ENCODE data around the gene C3orf22.
A peak's percentile ranks its signal among the peaks of the same experiment; 100 is the strongest.
"Not testable (repeated sequence)": the region's sequence is repeated elsewhere in the genome, so short reads cannot be mapped to it uniquely, and the experiment has no call there.

C3orf22 gene

DNA sequence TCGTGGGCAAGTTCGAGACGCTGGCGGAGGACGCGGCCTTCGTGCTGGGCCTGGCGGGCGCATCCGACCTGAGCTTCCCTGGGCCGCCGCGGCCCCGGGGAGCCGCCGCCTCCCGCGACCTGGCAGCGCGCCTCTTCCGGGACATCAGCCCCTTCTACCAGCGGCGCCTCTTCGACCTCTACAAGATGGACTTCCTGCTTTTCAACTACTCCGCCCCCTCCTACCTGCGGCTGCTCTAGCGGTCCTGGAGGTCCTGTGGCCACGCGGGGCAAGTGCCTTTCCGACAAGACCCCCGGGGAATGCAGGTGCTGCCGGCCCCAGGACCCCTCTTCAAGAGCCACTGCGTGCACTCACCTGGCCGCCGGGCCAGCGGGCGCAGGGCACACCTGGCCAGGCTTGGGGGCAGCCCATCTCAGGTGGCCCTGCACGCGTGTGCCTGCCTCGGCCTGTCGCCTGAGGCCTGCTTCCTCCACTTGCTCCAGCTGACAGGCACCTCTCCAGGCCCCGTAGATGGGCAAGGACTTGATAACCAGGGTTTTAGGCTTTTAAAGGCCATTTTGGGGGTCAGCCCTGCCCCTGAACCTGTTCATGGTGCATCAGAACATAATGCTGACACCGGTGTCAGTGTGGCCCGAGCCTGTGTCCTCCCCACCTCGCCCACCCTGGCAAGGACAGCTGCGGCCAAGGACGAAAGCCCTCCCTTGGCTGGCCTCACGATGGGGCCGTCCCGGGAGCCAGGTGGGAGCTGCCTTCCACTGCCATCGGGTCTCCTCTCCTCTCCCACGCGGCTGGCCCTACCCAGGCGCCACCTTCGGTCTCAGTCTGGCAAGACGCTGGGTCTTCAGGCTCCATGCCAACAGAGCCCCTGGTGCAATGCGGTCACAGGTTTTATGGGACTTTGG is 16.1 kb downstream of the C3orf22 start:
- no peak for DNase-seq

DNA sequence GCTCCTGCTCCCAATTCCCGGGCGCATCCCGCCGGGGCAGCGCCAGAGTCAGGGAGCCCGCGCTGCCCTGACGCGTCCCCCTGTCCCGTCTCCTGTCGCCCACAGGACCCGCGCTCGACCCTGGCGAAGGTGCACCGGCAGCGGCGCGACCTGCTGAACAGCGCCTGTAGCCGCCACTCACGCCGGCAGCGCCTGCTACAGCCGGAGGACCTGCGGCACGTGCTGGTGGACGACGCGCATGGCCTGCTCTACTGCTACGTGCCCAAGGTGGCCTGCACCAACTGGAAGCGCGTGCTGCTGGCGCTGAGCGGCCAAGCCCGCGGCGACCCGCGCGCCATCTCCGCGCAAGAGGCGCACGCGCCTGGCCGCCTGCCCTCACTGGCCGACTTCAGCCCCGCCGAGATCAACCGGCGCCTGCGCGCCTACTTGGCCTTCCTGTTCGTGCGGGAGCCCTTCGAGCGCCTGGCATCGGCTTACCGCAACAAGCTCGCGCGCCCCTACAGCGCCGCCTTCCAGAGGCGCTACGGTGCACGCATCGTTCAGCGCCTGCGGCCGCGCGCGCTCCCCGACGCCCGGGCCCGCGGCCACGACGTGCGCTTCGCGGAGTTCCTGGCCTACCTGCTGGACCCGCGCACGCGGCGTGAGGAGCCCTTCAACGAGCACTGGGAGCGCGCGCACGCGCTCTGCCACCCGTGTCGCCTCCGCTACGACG is 16.9 kb downstream of the C3orf22 start:
- DNase-seq, result no peak

DNA sequence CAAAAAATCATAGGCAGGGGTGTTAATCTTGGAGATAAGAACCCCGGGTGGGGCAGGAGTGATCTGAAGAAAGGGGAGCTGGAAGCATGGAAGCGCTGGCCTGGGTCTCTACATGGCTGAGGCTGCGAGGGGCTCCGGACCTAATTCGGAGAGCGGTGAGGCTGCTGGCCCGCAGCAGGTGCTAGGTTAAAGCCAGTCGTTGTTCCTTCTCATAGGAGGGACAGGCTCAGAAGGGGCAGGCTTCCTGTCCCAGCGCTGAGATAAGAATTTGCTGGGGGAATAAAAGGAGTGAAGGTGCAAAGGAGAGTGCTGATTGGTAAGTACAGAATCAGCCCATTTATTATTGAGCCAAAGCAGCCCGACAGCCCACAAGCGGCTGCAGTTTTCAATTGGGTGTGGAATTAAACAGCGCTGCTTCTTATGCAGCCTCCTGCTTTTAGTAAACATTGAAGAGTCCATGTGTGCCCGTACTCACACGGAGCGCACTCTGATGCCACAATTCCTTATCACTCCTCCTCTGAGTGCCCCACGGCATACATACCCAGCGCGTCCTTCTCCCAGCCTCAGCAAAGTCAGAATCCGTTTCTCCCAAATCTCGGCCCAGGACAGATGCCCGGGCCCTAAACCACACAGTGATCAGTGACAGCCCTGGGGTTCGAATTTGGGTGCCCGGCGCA is 17.6 kb downstream of the C3orf22 start:
- no peak for DNase-seq

DNA sequence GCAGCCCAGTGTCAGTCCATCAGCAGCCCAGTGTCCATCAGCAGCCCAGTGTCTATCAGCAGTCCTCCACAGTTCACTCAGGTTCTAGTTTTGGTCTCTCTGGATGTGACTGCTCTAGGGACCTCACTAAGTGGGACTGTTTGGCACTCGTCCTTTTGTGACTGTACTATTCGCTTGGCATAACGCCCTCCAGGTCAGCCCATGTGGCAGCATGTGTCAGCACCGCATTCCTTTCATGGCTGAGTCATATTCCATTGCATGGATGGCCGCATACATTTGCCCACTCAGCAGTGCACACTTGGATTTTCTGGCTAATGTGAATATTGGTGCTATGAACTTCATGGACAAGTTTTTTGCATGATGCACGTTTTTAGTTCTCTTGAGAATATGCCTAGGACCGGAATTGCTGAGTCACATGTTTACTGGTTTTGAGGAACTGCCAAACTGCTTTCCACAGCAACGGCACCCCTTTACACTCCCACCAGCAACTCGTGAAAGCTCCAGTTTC is 18.3 kb downstream of the C3orf22 start:
- DNase-seq, result peak; percentile 67

DNA sequence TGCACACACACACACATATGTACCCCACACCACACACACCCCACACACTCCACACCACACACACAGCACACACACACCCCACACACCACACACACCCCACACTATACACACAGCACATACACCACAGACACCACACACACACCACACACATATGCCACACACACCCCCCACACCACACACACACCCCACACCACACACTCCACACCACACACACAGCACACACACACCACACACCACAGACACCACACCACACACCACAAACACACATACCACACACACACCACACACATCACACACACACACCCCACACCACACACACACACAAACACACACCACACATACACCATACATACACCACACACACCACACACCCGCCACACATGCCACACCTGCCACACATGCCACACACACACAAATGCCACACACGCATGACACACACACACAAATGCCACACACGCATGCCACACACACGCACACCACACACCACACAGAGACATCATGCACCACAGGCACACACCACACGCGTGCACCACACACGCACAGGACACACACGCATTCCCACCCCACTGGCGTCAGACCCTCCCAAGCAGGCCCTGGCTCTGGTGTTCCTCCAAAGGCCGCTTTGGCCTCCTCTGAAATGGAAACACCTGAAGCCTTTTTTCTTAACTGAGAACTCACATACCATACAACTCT is 19.0 kb downstream of the C3orf22 start:
- no peak for DNase-seq

DNA sequence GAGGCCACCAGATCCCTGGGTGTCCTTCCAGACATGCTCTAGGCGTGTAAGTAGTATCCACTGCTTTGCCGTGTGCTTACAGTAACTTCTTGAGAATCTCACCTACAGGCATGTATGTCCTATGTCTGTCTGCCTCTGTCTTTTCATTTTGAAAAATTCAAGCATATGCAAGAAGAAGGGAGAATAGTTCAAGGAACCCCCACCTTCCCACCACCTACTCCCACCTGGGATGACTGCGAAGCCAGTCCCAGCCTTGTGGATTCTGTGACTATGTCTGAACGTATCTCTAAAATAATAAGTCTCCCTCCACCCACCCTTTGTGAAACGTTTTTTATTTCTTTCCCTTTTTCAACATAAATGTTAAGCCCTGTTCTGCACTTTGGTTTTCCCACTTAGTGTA is 19.8 kb downstream of the C3orf22 start:
- no peak for DNase-seq

DNA sequence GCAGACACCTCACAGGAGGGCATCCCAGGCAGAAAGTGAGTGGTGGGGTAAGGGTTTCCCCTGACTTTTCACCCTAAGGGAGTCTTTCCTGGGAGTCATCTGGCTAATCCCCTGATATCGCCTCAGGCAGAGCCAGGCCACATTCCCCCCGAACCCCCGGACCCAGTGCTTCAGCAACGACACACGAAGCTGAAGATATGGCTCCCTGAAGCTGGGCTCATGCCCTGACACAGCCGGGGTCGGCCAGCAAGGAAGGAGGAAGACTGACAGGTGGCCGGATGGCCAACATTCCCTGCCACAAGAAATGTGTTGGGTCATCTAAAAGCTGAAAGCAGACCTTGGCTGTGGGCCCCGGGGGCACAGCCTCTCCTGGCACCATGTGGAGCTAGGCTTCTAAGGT is 20.4 kb downstream of the C3orf22 start:
- no peak for DNase-seq

DNA sequence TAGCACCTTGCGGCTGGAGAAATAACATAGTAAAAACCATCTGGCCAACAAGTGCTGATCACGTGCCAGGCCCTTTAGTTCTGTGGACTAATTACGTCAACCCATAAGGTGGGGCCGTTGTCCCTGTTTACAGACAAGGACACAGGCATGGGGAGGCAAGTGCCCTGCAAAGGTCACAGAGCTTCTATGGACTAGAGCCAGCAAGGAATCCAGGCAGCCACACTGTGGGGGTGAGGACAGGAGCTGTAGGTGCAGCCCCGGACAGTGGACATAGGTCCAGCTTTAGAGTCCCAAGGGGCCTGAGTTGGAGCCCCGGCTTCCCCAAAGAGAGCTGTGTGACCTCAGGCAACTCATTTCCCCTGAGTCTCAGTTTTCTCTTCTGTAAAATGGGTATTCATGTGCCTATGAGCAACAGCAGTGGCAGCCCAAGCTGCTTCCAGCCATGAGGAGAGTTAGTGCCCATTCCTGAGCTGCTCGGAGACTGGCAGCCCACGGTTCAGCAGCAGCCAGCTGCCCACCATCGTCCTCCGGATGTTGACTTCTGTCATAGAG is 20.9 kb downstream of the C3orf22 start:
- DNase-seq, result no peak

DNA sequence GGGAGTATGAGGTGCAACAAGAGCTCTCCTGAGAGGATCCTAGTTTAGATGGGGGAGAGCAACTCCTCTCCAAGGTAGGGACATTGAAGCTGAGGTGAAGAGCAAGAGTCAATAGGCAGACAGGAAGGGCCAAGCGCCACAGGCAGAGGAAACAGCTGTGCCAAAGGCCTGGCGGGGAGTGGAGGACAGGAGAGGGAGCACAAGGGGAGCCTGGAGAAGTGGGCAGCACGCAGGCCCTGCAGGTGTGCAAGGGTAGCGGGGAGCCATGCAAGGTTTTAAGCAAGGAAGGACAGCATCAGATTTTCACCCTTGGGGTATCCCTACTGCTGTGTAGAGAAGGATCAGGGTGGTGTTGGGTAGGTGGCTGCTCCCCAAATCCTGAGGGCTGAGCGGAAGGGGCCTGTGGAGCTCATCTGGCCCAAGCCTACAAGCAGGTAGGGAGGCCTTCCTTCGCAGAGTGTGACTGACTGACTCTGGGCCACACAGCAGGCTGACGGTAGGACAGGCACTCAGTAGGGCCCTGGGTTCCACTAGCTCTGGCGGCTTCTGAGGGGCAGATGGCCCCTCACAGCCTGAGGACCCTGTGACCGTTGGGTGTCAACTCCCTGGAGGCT is 21.5 kb downstream of the C3orf22 start:
- no peak for DNase-seq

DNA sequence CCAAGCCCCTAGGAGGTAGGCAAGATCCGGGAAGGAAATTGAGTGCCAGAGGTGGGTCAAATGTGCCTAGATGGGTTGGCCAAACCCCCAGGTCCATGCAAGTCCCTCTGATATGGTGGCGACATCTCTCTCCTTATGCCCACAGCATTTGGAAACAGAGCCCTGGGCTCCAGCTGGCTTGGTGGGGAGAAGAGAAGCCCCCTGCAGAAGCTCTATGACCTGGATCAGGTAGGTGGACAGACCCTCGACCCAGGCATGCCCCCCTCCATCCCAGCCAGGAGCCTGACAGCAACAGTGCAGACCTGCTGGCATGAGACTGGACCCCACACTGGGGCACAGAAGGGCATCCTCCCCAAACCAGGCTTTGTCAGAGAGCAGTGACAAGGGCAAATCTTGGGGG is 22.6 kb downstream of the C3orf22 start:
- no peak for DNase-seq

DNA sequence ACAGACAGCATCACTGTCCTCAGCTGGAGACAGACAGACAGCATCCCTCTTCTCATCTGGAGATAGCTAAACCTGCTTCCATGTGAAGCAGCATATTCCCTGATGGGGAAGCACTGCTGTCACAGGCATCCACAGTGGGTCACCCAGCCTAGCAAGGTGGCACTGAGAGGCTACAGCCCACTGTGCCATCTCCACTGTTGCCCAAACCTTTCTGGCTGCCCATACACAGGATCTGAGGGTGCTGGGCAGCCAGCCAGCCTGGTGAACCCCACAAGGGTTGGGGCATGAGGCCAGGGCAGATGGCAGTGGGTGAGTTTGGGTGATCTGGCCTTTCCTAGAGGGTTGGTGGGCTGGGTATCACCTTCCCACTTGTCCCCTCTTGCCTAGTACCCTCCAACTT is 23.1 kb downstream of the C3orf22 start:
- no peak for DNase-seq

DNA sequence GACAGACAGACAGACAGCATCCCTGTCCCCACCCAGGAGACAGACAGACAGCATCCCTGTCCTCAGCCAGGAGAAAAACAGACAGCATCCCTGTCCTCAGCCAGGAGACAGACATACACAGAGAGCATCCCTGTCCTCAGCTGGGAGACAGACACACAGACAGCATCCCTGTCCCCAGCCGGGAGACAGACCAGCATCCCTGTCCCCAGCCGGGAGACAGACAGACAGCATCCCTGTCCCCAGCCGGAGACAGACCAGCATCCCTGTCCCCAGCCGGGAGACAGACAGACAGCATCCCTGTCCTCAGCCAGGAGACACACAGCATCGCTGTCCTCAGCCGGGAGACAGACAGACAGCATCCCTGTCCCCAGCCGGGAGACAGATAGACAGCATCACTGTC is 24.0 kb downstream of the C3orf22 start:
- not testable (repeated sequence) for DNase-seq

DNA sequence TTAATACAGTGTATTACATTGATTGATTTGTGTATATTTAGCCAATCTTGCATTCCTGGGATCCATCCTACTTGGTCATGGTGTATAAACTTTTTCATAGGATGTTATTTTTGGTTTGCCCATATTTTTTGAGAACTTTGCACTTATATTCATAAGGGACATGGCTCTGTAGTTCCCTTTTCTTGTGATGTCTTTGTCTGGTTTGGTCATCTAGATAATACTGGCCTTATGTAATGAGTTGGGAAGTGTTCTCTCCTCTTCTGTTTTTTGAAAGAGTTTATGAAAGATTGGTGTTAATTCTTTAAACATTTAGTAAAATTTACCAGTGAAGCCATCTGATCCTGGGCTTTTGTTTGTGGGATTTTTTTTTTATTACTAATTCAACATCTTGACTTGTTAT is 25.2 kb downstream of the C3orf22 start:
- peak; percentile 18 for DNase-seq

DNA sequence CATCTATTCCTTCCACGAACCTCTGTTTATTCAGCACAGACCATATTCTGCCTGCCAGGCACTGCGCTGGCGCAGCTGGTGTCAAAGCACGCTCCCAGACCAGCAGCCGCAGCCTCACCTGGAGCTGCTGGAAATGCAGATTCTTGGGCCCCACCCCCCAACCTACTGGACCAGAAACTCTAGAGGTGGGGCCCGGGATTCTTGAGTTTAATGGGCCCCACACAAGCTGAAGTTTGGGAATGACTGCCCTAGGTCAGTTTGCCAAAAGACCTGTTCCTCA is 27.7 kb downstream of the C3orf22 start:
- no peak for DNase-seq

DNA sequence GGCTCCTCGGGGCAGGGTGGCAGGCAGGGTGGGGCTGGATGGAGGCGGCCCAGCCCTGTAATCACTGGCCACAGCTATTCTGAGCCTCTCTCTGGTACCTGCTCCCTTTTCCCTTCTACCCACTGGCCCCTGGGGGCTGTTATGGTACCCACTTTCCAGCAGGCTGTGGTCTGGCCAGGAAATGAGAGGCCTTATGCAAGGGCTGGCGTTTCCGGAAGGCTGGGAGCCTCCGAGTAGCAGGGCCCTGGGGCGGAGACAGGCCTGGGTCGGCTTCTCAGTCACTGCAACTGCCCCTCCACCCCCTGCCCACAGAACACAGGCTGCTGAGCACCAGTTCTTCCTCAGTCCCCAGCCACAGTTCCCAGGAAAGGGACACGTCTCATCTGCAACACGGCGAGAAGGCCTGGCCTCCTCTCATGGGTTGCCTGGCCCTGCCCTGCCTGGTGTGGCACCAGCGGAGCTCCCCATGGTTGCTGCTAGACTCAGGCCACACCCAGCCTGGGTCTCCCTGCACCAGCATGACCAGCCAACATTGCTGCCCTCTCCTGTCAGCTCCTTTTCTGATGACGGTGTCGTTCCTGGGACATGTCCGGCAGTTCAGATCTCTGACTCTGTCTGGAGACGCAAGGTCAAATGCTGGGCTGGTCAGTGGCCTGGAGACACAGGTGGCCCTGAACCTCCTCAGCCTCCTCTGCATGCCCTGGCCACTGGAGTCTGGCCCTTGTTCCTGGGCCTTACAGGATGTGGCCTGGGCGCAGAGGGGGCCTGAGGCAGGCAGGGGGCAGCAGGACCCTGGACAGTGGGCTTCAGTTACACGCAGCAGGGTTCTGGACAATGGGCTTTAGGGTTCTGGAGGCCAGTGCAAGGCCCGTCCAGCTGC is 28.3 kb downstream of the C3orf22 start:
- peak; percentile 36 for DNase-seq

DNA sequence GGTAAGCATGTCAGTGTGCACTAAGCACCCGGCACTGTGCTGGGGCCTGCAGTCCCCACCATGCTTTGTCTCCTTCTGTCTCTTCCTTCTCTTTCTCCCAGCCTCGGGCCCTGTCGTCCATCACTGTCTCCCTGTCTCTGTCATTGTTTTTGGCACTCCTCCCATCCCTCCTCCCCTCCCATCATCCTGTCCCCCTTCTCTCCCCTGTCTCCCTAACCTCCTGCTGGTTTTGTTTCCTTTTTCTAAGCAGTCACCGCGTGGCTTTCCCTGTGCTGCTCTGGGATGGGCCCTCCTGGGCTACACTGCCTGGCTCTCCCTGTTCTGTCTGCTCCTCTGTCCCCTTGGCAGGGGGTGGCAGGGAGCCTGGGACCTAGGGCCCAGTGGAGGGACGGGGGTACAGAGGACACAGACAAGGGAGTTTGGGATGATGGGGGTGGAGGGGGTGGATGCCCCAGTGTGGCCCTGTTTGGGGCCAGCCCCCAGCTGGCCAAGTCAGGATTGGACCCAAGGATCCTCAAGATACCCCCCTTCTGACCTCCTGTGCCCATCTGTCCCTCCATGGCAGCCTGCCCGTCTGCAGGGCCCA is 29.1 kb downstream of the C3orf22 start:
- peak; percentile 9 for DNase-seq

DNA sequence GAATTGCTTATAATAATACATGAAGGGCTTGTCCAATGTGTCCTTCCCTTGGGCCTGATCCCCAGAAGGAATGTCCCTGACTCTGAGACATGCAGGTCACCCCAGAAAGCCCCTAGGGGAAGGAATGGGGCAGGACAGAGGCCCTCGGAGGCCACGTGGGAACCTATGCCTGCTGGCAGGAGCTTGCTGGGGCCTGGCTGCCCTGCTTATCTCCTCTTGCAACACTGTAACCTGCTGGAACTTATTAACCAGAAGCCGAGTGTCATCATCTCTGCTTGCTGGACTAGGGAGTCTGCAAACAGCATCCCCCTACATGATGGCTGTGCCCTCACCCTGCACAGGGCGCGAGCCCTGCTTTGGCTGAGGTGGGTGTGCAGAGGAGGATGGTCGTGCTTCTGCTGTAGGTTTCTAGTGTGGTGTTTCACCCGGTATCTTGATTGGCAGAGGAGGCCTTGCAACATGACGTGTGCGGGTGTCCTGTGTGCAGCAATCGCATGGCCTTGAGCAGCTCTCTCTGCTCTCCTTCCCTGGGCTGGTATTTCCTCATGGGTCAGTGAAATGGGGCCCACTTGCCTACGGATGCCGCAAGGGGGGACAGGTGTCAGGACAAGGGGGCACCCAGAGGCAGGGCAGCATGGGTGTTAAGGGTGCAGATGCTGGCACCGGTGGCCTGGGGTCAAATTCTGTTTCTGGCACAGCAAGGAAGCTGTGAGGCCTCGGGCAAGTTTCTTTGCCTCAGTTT is 29.8 kb downstream of the C3orf22 start:
- DNase-seq, result peak; percentile 10

DNA sequence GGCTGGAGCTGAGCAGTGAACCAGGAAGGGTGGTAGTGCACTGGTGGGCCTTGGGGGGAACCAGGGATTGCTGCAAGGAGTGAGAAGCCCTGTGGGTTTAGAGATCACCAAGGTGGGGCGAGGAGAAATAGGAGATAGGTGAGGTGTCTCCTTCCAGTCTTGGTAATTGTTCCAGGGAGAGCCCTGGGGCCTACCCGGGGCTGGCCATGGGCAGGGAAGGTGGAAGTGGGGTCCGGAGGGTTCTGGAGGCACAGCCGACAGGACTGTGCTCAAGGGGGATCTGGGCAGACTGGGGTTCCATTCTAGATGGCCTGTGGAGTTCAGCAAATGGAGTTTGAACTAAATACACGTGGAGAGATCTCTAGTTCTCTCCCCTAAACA is 30.3 kb downstream of the C3orf22 start:
- no peak for DNase-seq

DNA sequence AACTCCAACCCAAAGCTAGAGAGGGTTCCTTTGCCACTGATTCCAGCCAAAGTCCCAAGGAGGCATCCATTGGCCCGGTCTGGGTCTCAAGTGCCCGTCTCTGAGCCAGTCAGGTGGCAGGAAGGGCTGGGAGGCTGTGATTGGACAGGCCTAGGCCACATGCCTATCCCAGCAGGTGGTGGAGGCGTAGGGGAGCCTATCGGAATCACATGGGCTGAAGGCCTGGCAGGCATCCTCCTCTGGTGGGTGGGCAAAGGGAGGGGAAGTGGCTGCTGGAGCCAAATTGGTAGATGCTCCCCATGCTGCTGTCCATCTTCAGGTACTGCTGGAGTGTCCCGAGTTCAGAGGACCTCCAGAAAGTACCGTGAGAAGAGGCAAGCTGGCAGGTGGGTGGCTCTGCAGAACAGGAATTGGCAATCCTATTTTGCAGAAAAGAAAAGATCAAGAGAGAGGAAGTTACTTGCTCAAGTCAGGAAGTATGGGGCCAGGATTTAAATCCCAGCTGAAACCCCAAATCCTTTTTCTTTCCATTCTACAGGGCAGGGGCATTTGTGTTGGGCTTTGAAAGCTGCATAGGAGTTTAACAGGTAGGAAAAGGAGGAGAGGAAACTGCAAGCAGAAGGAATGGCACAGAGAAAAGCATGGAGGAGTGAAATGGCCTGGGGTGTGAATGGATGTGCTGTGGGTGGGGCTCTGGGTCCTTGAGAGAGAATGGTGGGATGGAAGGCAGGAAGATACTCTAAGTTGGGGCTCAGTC is 31.1 kb downstream of the C3orf22 start:
- DNase-seq, result no peak
